Body of pancreas (tissue), 4 donors: ENCODE measurements around the gene ATE1.

Experiments
- CTCF ChIP-seq, 7 experiments: fragments of 450-650 bp in 4 of 7; fragments of 200-600 bp in 3 of 7; sonication (generic) in 3 of 7; IDR thresholded peaks; one replicate each; pipeline ENCODE4 v1.5.1; 2016 to 2019; ENCODE audit warnings: antibody characterized with exemption in 7 of 7
- POLR2A ChIP-seq, 3 donors: fragments of 450-650 bp; IDR thresholded peaks; one replicate each; pipeline ENCODE4 v1.6.1; 2016; ENCODE audit warnings: antibody characterized with exemption in 3 of 3, mild to moderate bottlenecking in 2 of 3

- TF ChIP-seq CTCF (IDR thresholded peaks at IDR 0.05) (no peak), POLR2A (IDR thresholded peaks at IDR 0.05) (no peak)
Measured at GRCh38 chr10:121865554-121865953, 62.3 kb downstream of the ATE1 start.
